ENCODE data around the gene SEC31B.

Gene SEC31B

DNA sequence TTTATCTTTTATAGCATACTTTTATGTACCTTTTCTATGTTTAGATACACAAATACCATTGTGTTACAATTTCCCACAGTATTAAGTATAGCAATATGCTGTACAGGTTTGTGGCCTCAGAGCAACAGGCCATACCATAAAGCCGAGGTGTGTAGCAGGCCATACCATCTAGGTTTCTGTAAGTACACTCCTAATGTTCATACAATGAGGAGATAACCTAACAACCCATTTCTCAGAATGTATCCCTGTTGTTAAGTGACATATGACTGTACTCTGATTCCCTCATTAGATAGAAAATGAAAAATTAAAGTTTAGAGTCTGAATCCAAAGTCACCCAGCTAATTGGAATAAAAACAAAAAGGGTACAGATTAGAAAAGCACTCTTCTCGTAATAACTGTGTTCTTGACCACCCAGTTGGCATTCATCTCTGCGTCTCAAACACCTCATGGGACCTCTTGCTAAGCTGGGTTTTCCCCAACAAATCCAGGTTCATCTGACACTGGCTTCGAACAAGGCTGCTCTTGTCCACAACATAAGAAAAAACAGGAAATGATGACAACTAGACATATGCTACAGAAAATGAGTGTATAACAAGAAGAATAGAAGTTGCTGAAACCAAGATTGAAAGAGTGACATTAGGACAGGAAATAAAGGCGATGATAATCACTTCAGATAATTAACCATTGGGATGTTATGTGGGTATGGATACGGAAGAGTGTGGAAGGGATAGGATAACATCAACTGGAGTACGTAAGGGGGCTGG lies 8.6 kb upstream of the SEC31B start:
- no peak for TF ChIP-seq CTCF (IDR thresholded peaks at IDR 0.05; ENCODE audit: low read depth, low read length)
- H3K27me3 ChIP-seq (ENCODE audit: insufficient read depth, low read depth, severe bottlenecking) = no peaks in the 10 kb centered on the region
- H3K9me3 ChIP-seq (ENCODE audit: severe bottlenecking) = no peaks in the 10 kb centered on the region
- H3K4me3 ChIP-seq (ENCODE audit: low read depth, low read length) = no peak overlapping the region
- no peak overlapping the region for H3K27ac ChIP-seq
- H3K36me3 ChIP-seq = peaks cover 50% of the 10 kb centered on the region
- no peak for DNase-seq

DNA sequence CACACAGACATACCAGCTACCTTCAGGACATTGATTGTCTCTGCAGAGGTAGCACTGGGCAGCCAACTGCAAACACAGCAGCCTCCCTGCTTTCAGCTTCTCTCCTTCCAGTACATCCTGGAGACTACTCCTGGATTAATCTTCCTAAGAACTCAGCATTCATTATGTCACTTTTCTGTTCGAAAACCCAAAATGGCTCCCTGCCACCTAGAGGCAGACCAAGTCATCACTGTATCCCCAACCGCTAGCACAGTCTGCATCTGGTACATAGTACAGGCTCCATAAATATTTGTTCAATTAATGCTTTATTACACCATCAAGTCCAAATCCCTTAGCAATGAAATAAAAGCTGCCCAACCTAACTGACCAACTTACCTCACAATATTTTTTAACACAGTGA lies 5.0 kb upstream of the SEC31B start:
- Histone ChIP-seq H3K9me3 (ENCODE audit: severe bottlenecking) (no peaks in the 10 kb centered on the region), H3K27me3 (ENCODE audit: insufficient read depth, low read depth, severe bottlenecking) (peaks cover 11% of the 10 kb centered on the region), H3K27ac (no peak overlapping the region), H3K4me3 (ENCODE audit: low read depth, low read length) (no peak overlapping the region), H3K36me3 (peaks cover 52% of the 10 kb centered on the region)
- TF ChIP-seq CTCF (IDR thresholded peaks at IDR 0.05; ENCODE audit: low read depth, low read length) = 0 out of 2 replicates have a peak, but pooled peaks have one; percentile 1
- DNase-seq = no peak

- peaks cover 15% of the 10 kb centered on the region for H3K27me3 ChIP-seq (ENCODE audit: insufficient read depth, low read depth, severe bottlenecking)
- no peak for DNase-seq
- peaks cover 52% of the 10 kb centered on the region for H3K36me3 ChIP-seq
- no peak overlapping the region for H3K4me3 ChIP-seq (ENCODE audit: low read depth, low read length)
- TF ChIP-seq CTCF (IDR thresholded peaks at IDR 0.05; ENCODE audit: low read depth, low read length) = no peak
- no peak overlapping the region for H3K27ac ChIP-seq
- H3K9me3 ChIP-seq (ENCODE audit: severe bottlenecking) = no peaks in the 10 kb centered on the region
Measured at GRCh38 chr10:100524206-100524605, 4.5 kb upstream of the SEC31B start.

DNA sequence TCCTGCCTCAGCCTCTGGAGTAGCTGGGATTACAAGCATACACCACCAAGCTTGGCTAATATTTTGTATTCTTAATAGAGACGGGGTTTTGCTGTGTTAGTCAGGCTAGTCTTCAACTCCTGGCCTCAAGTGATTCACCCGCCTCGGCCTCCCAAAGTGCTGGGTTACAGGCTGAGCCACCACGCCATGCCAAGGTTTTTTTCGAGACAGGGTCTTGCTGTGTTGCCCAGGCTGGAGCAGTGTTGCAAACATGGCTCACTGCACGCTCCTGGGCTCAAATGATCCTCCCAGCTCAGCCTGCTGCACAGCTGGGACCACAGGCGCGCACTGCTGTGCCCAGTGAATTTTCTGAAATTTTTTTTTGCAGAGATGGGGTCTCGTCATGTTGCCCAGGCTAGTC lies 3.3 kb upstream of the SEC31B start:
- Histone ChIP-seq H3K4me3 (ENCODE audit: low read depth, low read length) (no peak overlapping the region), H3K27ac (no peak overlapping the region), H3K27me3 (ENCODE audit: insufficient read depth, low read depth, severe bottlenecking) (peaks cover 18% of the 10 kb centered on the region), H3K36me3 (peaks cover 45% of the 10 kb centered on the region), H3K9me3 (ENCODE audit: severe bottlenecking) (no peaks in the 10 kb centered on the region)
- no peak for DNase-seq
- TF ChIP-seq CTCF (IDR thresholded peaks at IDR 0.05; ENCODE audit: low read depth, low read length) = no peak

- Histone ChIP-seq H3K9me3 (ENCODE audit: severe bottlenecking) (no peaks in the 10 kb centered on the region), H3K4me3 (ENCODE audit: low read depth, low read length) (no peak overlapping the region), H3K27ac (no peak overlapping the region), H3K36me3 (peaks cover 38% of the 10 kb centered on the region), H3K27me3 (ENCODE audit: insufficient read depth, low read depth, severe bottlenecking) (peaks cover 18% of the 10 kb centered on the region)
- DNase-seq = no peak
- no peak for TF ChIP-seq CTCF (IDR thresholded peaks at IDR 0.05; ENCODE audit: low read depth, low read length)
Measured at GRCh38 chr10:100522107-100522801, 2.6 kb upstream of the SEC31B start.
